C4-2B (cell line): Measurements from ENCODE around the gene ANKRD62.
"Not testable (repeated sequence)": the region's sequence is repeated elsewhere in the genome, so short reads cannot be mapped to it uniquely, and the experiment has no call there.

Experiments used
- CTCF ChIP-seq: fragments of 450-650 bp; conservative IDR thresholded peaks from 2 replicates; pipeline ENCODE4 v1.5.1; 2017; ENCODE audit warnings: mild to moderate bottlenecking
- ZFX ChIP-seq: fragments of 450-650 bp; IDR thresholded peaks from 2 replicates; pipeline ENCODE4 v1.6.1; 2017

- TF ChIP-seq CTCF, ZFX: not testable (repeated sequence)
These were observed 47.2 kb downstream of the ANKRD62 start for GRCh38 chr18:12140866-12141265.
